Natural killer cell (primary cell): ENCODE results near the gene OSBPL3. TPM values are rescaled to one million over a fixed set of nuclear protein-coding genes. Genes with fewer than 3 reads are reported as not detected.

Experiments
- ATAC-seq, 3 donors: fragments of 150-1000 bp in 2 of 3; fragments of 200-7000 bp in 1 of 3; cut with Tn5 transposase; 1 replicate in 1 of 3; 2 replicates in 2 of 3; pipeline ENCODE4 v1.10.0; 2021; ENCODE audit warnings: mild to moderate bottlenecking in 2 of 3, moderate library complexity in 2 of 3
- DNase-seq, 2 donors: peaks; one replicate each; pipeline versions ENCODE4 v3.0.0 to v3.0.0-alpha.2; 2013 to 2021; ENCODE audit warnings: mixed read lengths in 1 of 2
- H3K27ac ChIP-seq: one replicate; pipeline ENCODE4 v1.5.1; 2013; ENCODE audit warnings: mild to moderate bottlenecking, low read length
- H3K27me3 ChIP-seq: one replicate; pipeline ENCODE4 v1.6.1; 2013; ENCODE audit warnings: low read length; ENCODE audit not compliant: control insufficient read depth, insufficient read depth
- H3K36me3 ChIP-seq: one replicate; pipeline ENCODE4 v1.6.1; 2013; ENCODE audit warnings: low read length; ENCODE audit not compliant: control insufficient read depth, insufficient read depth
- H3K4me1 ChIP-seq: one replicate; pipeline ENCODE4 v1.6.1; 2013; ENCODE audit warnings: low read length; ENCODE audit not compliant: control insufficient read depth, insufficient read depth
- H3K4me3 ChIP-seq: one replicate; pipeline ENCODE4 v1.5.1; 2013; ENCODE audit warnings: low read length
- H3K9me3 ChIP-seq: one replicate; pipeline ENCODE4 v1.6.1; 2013; ENCODE audit warnings: low read length; ENCODE audit not compliant: control insufficient read depth, insufficient read depth
- H3K27ac Mint-ChIP-seq, 2 donors: one replicate each; pipeline ENCODE4 v1.8.0; 2022; ENCODE audit warnings: mild to moderate bottlenecking in 2 of 2, mixed read lengths in 2 of 2, moderate library complexity in 1 of 2
- H3K27me3 Mint-ChIP-seq, 2 donors: one replicate each; pipeline ENCODE4 v1.8.0; 2022; ENCODE audit warnings: low read depth in 2 of 2, mixed read lengths in 2 of 2
- H3K36me3 Mint-ChIP-seq: one replicate; pipeline ENCODE4 v1.8.0; 2022; ENCODE audit warnings: mixed read lengths
- H3K4me1 Mint-ChIP-seq, 2 donors: one replicate each; pipeline ENCODE4 v1.8.0; 2022; ENCODE audit warnings: mixed read lengths in 2 of 2
- H3K4me3 Mint-ChIP-seq: one replicate; pipeline ENCODE4 v1.8.0; 2022; ENCODE audit warnings: mild to moderate bottlenecking, moderate library complexity, mixed read lengths
- H3K9me3 Mint-ChIP-seq, 2 donors: one replicate each; pipeline ENCODE4 v1.8.0; 2022; ENCODE audit warnings: mixed read lengths in 2 of 2
- WGBS: methylation state at CpG from one replicate; pipeline ENCODE4 v1.1.7; 2013; ENCODE audit warnings: missing lambda C conversion rate; ENCODE audit not compliant: insufficient coverage; 5-methylcytosine and 5-hydroxymethylcytosine counted together
- intact Hi-C: fragments of 100-400 bp; cut with micrococcal nuclease; formaldehyde crosslinking; loops from one replicate; pipeline ENCODE4 v1.14.2; 2022
- total RNA-seq, 4 donors: library from RNA; stranded (reverse); fragments of 120-200 nt in 1 of 4; gene quantifications; one replicate each; pipeline versions ENCODE4 v1.2.3 to v1.2.4, GENCODE V29; 2013 to 2022
- TF ChIP-seq, protein P1 (sequence below): fragments of 200-600 bp; IDR thresholded peaks from one replicate; pipeline ENCODE4 v1.8.0; 2022; ENCODE audit warnings: antibody characterized with exemption

Gene OSBPL3
- total RNA-seq, 3 donors from 2014 or later (not counting 1 experiment from before 2014, with no cell fraction given), result 50.7 to 99.1 (median 65.1) TPM

DNA sequence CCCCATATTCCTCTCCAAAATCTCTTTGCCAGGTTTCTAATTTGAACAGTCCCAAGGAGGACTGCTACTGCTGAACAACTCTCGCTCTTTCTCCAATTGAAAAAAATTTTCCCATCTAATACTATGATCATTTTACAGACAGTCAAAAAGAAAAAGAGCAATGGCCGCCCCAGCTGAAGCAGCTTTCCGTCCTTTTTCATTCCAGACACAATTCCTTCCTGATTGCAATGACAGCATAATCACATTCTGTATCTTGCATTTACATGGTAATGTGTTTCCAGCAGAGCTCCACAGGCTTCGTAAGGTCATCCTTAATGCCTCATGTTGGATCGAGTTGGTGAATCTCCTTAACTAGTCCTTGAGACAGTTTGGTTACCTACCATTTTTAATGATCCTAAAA is 177.7 kb downstream of the OSBPL3 start:
- intact Hi-C loops, result no loop called here
- ATAC-seq, result no peak
- Mint-ChIP-seq H3K27ac (no peak overlapping the region), H3K27me3 (no peaks in the 10 kb centered on the region), H3K36me3 (peaks cover 43% of the 10 kb centered on the region), H3K9me3 (no peaks in the 10 kb centered on the region), H3K4me3 (no peak overlapping the region), H3K4me1 (peaks cover 4 to 5% of the 10 kb centered on the region in 2 donors)
- Histone ChIP-seq H3K36me3 (peaks cover 66% of the 10 kb centered on the region), H3K4me3 (no peak overlapping the region), H3K4me1 (no peaks in the 10 kb centered on the region), H3K27ac (no peak overlapping the region), H3K9me3 (no peaks in the 10 kb centered on the region), H3K27me3 (no peaks in the 10 kb centered on the region)
- TF ChIP-seq, protein P1, sequence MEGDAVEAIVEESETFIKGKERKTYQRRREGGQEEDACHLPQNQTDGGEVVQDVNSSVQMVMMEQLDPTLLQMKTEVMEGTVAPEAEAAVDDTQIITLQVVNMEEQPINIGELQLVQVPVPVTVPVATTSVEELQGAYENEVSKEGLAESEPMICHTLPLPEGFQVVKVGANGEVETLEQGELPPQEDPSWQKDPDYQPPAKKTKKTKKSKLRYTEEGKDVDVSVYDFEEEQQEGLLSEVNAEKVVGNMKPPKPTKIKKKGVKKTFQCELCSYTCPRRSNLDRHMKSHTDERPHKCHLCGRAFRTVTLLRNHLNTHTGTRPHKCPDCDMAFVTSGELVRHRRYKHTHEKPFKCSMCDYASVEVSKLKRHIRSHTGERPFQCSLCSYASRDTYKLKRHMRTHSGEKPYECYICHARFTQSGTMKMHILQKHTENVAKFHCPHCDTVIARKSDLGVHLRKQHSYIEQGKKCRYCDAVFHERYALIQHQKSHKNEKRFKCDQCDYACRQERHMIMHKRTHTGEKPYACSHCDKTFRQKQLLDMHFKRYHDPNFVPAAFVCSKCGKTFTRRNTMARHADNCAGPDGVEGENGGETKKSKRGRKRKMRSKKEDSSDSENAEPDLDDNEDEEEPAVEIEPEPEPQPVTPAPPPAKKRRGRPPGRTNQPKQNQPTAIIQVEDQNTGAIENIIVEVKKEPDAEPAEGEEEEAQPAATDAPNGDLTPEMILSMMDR, result no peak
- whole genome bisulfite sequencing, result 97% methylated on average over 5 of the region's 5 CpGs
- DNase-seq, result no peak

DNA sequence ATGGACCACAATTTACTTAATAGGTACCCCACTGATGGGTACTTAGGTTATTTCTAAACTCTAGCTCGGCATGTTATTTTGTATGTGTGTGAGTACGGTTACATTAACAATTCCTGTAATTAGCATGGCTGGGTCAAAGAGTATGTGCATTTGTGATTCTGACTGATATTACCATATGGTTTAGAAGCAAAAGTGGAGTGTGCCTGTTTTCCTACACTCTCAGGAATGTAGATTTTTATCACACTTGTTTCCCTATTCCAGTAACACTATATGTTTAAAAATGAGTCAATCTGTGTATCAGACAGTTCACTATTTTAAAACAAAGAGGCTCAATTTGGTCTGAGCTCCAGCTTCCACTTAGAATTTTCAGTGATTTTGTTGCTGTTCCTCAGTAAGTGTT is 178.1 kb downstream of the OSBPL3 start:
- H3K27me3 Mint-ChIP-seq, result no peaks in the 10 kb centered on the region
- H3K4me1 ChIP-seq, result no peaks in the 10 kb centered on the region
- no peaks in the 10 kb centered on the region for H3K9me3 ChIP-seq
- no peak for ATAC-seq
- H3K9me3 Mint-ChIP-seq, result no peaks in the 10 kb centered on the region
- H3K4me3 Mint-ChIP-seq, result no peak overlapping the region
- intact Hi-C loops, result no loop called here
- 100% methylated on average over 2 of the region's 2 CpGs for WGBS
- H3K36me3 ChIP-seq, result peaks cover 69% of the 10 kb centered on the region
- no peak overlapping the region for H3K27ac ChIP-seq
- TF ChIP-seq, protein P1, result no peak
- H3K4me1 Mint-ChIP-seq, result peaks cover 4 to 5% of the 10 kb centered on the region in 2 donors
- H3K27me3 ChIP-seq, result no peaks in the 10 kb centered on the region
- DNase-seq, result no peak
- H3K4me3 ChIP-seq, result no peak overlapping the region
- H3K36me3 Mint-ChIP-seq, result peaks cover 42% of the 10 kb centered on the region
- no peak overlapping the region for H3K27ac Mint-ChIP-seq

- peaks cover 42% of the 10 kb centered on the region for H3K36me3 Mint-ChIP-seq
- no peak for DNase-seq
- H3K9me3 Mint-ChIP-seq, result no peaks in the 10 kb centered on the region
- intact Hi-C loops, result no loop called here
- 74% methylated on average over 9 of the region's 9 CpGs for WGBS
- H3K27ac Mint-ChIP-seq, result no peak overlapping the region
- H3K4me3 Mint-ChIP-seq, result no peak overlapping the region
- H3K9me3 ChIP-seq, result no peaks in the 10 kb centered on the region
- no peaks in the 10 kb centered on the region for H3K27me3 ChIP-seq
- H3K4me1 Mint-ChIP-seq, result peaks cover 4 to 5% of the 10 kb centered on the region in 2 donors
- H3K36me3 ChIP-seq, result peaks cover 65% of the 10 kb centered on the region
- H3K4me3 ChIP-seq, result no peak overlapping the region
- no peaks in the 10 kb centered on the region for H3K27me3 Mint-ChIP-seq
- TF ChIP-seq, protein P1, result no peak
- H3K27ac ChIP-seq, result no peak overlapping the region
- no peak for ATAC-seq
- no peaks in the 10 kb centered on the region for H3K4me1 ChIP-seq
These were observed 179.3 kb downstream of the OSBPL3 start for GRCh38 chr7:24800667-24801066.

- intact Hi-C loops, result no loop called here
- H3K4me3 Mint-ChIP-seq, result no peak overlapping the region
- ATAC-seq, result no peak
These were observed 179.9 kb downstream of the OSBPL3 start for GRCh38 chr7:24800073-24800472.

More at GRCh38 chr7:24800073-24800472, 179.9 kb downstream of the OSBPL3 start:
- Histone ChIP-seq H3K9me3 (no peaks in the 10 kb centered on the region), H3K4me1 (no peaks in the 10 kb centered on the region), H3K4me3 (no peak overlapping the region), H3K36me3 (peaks cover 59% of the 10 kb centered on the region), H3K27me3 (no peaks in the 10 kb centered on the region), H3K27ac (no peak overlapping the region)
- Mint-ChIP-seq H3K4me1 (peaks cover 4 to 6% of the 10 kb centered on the region in 2 donors), H3K9me3 (no peaks in the 10 kb centered on the region), H3K36me3 (peaks cover 42% of the 10 kb centered on the region), H3K27ac (no peak overlapping the region), H3K27me3 (no peaks in the 10 kb centered on the region)
- WGBS, result 99% methylated on average over 4 of the region's 6 CpGs
- TF ChIP-seq, protein P1, result no peak
- DNase-seq, result no peak
